NB4 (cell line): Measurements from ENCODE around the gene COPS7A.

ENCODE experiments used
- MYC ChIP-seq: IDR thresholded peaks from 2 replicates; pipeline ENCODE4 v1.6.1; 2011; ENCODE audit warnings: low read depth, low read length
- TF ChIP-seq, protein P1 (sequence below): IDR thresholded peaks from 2 replicates; pipeline ENCODE4 v1.6.1; 2011; ENCODE audit warnings: low read depth, low read length
- TF ChIP-seq, protein P2 (sequence below): IDR thresholded peaks from one replicate; pipeline ENCODE4 v1.5.1; 2012; ENCODE audit warnings: low read depth, low read length

DNA sequence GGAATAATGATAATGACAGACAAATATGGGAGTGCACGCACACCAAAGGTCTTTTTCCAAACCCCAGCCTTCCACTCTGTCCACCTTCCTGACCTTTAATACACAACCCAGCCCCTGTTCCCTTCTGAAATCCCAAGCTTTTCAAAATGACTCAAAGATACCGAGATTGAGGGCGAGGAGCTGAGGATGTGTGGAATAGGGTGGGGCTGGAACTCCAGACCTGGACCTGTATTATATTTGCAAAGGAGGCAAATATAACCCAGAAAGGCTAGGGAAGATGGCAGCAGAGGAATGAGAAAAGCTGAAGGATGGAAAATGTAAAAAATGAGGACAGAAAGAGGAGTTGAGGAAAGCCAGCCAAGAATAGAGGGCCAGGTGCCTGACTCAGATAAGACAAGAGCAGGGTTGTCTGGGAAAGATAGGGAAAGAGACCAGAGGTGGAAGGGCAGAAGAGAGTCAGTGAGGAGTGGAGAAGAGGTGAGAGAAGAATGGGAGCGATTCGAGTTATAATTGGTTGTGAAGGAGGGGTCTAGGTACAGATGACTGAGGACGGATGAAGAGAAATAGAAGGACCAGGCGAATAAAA, 41.3 kb downstream of the COPS7A start:
- TF ChIP-seq, protein P1, sequence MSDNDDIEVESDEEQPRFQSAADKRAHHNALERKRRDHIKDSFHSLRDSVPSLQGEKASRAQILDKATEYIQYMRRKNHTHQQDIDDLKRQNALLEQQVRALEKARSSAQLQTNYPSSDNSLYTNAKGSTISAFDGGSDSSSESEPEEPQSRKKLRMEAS: no peak
- TF ChIP-seq MYC: no peak
- TF ChIP-seq, protein P2, sequence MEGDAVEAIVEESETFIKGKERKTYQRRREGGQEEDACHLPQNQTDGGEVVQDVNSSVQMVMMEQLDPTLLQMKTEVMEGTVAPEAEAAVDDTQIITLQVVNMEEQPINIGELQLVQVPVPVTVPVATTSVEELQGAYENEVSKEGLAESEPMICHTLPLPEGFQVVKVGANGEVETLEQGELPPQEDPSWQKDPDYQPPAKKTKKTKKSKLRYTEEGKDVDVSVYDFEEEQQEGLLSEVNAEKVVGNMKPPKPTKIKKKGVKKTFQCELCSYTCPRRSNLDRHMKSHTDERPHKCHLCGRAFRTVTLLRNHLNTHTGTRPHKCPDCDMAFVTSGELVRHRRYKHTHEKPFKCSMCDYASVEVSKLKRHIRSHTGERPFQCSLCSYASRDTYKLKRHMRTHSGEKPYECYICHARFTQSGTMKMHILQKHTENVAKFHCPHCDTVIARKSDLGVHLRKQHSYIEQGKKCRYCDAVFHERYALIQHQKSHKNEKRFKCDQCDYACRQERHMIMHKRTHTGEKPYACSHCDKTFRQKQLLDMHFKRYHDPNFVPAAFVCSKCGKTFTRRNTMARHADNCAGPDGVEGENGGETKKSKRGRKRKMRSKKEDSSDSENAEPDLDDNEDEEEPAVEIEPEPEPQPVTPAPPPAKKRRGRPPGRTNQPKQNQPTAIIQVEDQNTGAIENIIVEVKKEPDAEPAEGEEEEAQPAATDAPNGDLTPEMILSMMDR: no peak
